Fibroblast of skin of back (primary cell): ENCODE results near the gene NUMBL. TPM values are rescaled to one million over a fixed set of nuclear protein-coding genes. Genes with fewer than 3 reads are reported as not detected.
"Not testable (repeated sequence)": the region's sequence is repeated elsewhere in the genome, so short reads cannot be mapped to it uniquely, and the experiment has no call there.

Source experiments
- DNase-seq: peaks from one replicate; pipeline ENCODE4 v3.0.0-alpha.2; 2013
- polyA plus RNA-seq, 2 experiments: library from polyadenylated mRNA; unstranded; fragments of 120-200 nt; gene quantifications; one replicate each; pipeline ENCODE4 v1.2.1, GENCODE V29; 2013; ENCODE audit not compliant: insufficient read length in 2 of 2

NUMBL gene
- 52.3 TPM for polyA plus RNA-seq (2013, experiment 1 of 2; ENCODE audit: insufficient read length)
- 49.0 TPM for polyA plus RNA-seq (2013, experiment 2 of 2; ENCODE audit: insufficient read length)

DNA sequence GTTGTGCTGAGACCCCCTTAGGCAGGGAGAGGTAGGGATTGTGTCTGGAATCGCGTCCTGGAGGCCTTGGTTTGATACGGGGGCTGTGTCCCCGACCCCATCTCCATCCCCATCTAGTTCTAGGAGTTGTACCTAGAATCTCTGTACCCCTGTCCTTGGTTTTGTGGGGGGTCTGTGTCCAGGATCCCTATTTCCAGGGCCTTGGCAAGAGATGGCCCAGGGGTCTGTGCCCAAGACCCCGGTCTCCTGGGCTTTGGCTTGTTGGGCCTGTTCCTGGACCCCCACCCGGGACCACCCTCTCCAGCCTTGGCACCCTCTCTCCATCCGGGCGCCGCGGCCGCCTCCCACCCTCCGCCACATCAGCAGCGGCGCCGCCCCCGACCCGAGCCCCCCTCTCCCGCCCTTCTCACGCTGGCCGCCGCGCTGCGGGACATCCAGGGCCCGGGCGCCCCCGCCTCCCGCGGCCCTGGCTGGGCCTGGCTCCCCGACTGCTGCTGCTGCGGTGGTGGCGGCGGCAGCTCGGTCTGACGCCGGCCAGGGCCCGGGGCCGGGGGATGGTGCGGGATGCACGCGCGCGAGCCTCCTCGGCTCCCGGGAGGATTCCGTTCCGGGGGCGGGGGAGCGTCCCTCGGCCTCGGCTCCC lies at the start of gene NUMBL:
NUMBL (minus strand) TSS at position 602 of the 643 bp plus-strand sequence; CDS start at position 434, 168 bp downstream.
- no peak for DNase-seq

DNA sequence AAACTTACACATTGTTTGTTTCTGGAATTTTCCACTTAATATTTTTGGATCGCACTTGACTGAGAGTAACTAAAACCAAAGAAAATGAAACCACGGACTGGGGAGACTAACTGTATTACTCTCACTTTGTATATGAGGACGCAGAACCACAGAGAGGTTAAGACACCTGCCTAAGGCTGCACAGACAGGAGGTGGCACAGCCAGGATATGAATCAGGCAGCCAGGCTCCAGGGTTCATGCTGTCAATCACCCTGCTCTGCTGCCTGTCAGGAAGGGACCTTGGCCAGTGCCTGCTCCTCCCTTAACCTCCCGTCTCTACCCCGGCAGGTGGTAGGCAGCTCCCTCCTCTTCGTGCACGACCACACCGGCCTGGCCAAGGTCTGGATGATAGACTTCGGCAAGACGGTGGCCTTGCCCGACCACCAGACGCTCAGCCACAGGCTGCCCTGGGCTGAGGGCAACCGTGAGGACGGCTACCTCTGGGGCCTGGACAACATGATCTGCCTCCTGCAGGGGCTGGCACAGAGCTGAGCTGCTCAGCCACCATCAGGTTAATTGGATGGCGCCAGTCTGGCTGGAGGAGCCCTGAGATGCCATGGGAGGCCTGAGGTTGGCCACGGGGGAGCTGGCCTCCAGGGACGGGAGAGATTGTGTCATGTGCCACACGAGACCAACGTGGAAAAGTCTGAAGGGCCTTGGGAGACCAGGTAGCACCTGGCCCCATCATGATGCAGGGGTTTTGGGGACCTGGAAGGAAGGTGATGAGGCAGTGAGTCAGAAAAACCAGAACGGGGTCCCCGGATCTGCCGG lies 48.8 kb upstream of the NUMBL start:
- no peak for DNase-seq

DNA sequence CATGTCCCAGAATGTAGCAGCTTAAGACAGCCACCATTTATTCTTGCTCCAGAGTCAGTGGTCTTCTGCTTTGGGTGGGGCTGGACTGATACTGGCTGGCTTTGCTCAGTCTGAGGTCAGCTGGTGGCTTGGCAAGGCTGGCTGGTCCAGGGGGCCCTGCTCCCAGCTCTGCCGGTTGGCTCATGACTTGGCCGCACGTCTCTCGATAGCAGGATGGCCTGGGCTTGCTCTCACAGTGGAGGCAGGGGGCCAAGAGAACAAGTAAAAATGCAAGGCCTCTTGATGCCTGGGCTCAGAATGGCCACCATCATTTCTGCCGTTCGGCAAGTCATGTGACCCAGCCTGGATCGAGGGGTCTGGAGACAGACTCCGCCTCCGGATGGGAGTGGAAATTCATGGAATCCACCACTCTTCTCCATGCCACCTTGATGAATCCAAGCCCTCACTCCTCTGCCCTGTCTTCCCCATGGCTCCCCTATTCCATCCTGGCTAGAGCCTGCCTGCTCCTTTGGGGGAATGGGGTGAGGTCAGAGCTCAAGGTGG lies 46.7 kb upstream of the NUMBL start:
- DNase-seq = no peak

DNA sequence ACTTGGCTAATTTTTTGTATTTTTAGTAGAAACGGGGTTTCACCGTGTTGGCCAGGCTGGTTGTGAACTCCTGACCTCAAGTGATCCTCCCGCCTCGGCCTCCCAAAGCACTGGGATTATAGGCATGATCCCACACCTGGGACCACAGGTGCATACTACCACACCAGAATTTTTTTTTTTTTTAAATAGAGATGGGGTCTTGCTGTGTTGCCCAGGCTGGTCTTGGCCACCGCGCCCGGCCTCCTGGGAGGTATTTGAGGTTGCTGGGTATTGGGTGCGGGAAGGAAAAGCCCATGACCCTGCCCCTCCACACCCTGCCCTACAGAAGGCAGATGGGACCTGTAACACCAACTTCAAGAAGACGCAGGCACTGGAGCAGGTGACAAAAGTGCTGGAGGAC lies 46.2 kb upstream of the NUMBL start:
- DNase-seq = no peak

DNA sequence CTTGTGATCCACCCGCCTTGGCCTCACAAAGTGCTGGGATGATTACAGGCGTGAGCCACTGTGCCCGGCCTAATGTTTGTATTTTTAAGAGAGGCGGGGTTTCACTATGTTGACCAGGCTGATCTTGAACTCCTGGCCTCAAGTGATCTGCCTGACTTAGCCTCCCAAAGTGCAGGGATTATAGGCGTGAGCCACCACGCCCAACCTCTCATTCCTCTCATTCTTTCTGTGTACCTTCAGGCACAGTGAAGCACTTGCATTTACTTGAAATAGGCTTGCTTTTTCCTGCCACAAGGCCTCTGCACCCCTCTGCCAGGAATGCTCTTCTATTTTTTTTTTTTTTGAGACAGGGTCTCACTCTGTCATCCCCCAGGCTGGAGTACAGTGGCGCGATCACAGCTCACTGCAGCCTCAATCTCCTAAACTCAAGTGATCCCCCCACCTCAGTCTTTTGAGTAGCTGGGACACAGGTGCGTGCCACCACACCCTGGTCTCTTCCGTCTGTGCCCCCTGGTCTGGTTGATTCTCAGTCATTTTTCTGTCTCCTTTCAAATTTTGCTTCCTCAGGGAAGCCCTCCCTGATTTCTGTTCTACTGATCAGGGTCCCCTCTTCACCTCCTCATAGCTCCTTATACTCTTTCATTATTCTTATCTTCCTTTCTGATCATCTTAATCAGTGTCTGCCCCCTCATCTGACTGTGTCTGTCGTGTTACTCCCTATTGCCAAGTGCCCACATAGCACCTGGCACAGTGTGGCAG lies 44.7 kb upstream of the NUMBL start:
- no peak for DNase-seq

DNA sequence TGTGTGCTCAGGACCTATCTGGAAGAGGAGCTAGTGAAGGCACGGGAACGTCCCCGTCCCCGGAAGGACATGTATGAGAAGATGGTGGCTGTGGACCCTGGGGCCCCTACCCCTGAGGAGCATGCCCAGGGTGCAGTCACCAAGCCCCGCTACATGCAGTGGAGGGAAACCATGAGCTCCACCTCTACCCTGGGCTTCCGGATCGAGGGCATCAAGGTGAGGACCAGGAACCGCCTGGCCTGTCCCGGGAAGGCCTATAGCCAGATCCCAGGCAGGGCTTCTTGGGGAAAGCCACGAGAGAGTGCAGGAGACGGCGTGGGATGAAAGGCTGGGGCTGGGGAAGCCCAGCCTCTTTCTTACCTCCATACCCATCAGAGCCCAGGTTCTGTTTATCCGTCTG lies 42.7 kb upstream of the NUMBL start:
- DNase-seq = no peak

DNA sequence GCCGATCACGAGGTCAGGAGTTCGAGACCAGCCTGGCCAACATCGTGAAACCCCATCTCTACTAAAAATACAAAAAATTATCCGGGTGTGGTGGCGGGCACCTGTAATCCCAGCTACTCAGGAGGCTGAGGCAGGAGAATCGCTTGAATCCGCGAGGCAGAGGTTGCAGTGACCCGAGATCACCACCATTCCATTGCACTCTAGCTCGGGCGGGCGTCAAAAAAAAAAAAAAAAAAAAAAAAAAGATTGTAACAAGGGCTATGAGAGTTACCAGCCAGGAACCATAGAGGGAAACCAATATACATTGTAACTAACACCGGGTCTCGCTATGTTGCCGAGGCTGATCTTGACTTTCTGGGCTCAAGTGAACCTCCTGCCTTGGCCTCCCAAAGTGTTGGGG lies 41.9 kb upstream of the NUMBL start:
- DNase-seq = not testable (repeated sequence)

DNA sequence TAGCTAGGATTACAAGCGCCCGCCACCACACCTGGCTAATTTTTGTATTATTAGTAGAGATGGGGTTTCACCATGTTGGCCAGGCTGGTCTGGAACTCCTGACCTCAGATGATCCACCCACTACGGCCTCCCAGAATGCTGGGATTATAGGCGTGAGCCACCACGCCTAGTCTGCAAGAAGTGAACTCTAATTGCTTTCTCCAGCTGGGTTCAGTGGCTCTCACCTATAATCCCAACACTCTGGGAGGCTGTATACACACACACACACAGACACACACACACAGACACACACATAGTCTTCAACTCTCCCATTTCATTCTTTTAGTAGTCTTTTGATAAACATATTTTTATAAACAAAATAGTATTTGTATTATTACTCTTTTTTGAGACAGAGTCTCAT lies 39.6 kb upstream of the NUMBL start:
- not testable (repeated sequence) for DNase-seq

DNA sequence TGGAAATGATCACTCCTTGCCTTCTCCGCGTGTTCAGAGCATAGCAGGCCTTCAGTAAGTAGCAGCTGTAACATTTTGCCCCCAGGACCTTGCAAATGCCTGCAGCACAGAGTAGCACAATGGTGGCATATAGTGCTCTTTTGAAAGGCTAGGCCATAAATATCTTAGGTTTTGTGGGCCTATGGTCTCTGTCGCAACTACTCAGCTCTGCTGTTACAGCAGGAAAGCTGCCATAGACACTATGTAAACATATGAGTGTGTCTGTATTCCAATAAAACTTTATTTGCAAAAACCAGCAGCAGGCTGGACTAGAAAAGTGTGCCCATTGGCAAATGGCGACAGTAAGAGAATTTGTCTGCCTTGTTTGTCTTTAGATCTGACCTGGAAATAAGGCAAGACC lies 35.8 kb upstream of the NUMBL start:
- no peak for DNase-seq

DNA sequence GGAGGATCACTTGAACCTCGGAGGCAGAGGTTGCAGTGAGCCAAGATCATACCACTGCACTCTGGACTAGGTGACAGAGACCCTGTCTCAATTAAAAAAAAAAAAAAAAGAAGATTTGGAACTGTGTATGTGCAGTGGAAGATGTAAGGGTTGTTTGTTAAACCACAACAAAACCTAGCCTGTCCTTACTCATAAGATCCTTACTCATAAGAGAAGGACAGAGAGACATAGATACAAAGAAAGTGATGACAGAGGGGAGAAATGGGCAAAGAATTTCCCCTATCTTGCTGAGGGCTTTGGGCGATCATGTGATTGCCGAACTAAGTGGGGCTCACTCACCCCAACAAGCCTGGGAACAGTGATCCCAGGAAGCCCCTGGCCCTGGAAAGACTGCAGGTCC lies 34.4 kb upstream of the NUMBL start:
- DNase-seq = no peak

DNA sequence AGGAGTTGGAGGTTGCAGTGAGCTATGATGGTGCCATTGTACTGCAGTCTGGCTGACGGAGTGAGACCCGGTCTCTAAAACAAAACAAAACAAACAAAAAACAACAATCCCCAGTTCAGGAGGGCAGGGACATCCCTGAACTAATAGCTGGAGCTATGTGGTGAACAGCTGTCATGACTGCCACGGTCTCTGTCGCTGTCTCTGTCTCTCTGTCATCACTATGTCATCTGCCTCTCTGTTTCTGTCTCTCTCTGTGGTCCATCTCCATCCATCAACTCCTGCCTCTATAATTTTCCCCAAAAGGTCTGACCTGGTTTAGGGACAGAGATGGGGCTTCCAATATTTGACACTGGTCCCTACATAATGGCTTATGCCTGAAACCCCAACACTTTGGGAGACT lies 33.9 kb upstream of the NUMBL start:
- DNase-seq = no peak

DNA sequence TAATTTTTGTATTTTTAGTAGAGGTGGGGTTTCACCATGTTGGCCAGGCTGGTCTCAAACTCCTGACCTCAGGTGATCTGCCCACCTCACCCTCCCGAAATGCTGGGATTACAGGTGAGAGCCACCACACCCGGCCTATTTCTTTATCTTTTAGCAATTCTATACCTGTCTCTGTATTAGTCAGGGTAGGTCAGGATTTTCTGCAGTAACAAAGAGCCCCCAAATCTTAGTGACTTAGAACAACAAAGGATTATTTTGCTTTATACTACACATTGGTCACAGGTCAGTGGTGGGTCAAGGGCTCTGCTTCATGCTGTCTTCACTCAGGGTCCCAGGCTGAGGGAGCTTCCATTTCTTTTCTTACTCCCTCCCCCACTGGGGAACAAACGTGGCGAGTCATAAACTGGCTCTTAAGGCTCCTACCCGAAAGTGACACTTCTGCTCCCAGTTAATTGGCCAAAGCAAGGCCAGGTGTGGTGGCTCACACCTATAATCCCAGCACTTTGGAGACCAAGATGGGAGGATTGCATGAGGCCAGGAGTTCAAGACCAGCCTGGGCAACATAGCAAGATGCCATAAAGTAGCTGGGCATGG lies 33.3 kb upstream of the NUMBL start:
- DNase-seq = no peak

DNA sequence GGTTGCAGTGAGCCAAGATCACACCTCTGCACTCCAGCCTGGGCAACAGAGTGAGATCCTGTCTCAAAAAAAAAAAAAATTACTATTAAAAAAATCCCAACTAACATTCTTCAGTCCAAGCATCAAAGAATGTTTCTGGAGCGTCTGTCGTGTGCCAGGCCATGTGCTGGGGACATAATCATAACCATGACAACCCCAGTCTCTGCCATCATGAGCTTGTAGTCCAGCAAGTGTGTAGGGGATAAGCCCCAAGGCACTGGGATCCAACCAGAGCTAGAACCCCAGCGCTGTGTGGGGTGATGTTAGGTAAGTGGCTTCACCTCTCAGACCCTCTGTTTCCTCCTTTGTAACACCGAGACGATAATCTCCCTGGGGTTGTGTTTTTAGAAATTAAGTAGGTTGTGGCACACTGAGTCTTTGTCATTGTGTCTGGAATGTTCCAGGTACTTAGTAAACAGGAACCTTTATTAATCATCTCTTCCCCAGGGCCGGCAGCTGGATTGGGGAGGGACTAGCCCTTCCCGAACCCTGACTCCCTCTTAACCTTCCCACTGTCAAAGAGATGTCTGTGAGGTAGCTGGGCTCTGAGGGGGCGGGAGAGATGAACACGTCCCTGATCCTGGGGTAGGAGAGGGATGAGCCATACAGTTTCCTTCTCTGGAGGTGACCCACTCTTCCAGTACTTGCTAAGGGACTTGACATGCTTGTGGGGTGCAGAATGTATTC lies 31.6 kb upstream of the NUMBL start:
- no peak for DNase-seq

DNA sequence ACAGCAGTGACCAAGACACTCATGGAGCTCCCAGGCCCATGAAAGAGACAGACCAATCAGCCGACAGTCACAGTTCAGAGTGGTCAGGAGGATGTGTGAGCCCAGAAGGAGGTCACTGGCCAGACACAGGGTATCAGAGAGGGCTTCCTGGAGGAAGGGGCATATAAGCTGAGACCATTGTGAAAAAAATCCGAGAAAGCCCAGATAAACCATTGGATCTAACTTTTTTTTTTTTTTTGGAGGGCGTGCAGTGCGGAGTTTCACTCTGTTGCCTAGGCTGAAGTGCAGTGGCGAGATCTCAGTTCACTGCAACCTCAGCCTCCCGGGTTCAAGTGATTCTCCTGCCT lies 30.7 kb upstream of the NUMBL start:
- DNase-seq = no peak

DNA sequence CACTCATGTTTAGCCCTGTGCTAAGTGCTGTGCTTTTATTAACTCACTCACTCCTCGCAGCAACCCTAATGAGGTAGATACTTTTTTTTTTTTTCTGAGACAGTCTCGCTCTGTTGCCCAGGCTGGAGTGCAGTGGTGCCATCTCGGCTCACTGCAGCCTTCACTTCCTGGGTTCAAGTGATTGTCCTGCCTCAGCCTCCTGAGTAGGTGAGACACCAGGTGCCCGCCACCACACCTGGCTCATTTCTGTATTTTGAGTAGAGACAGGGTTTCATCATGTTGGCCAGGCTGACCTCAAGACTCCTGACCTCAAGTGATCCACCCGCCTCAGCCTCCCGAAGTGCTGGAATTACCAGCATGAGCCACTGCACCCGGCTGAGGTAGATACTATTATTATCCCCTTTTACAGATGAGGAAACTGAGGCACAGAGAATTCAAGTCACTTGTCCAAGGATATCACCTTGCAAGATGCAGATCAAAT lies 29.0 kb upstream of the NUMBL start:
- DNase-seq = no peak

DNA sequence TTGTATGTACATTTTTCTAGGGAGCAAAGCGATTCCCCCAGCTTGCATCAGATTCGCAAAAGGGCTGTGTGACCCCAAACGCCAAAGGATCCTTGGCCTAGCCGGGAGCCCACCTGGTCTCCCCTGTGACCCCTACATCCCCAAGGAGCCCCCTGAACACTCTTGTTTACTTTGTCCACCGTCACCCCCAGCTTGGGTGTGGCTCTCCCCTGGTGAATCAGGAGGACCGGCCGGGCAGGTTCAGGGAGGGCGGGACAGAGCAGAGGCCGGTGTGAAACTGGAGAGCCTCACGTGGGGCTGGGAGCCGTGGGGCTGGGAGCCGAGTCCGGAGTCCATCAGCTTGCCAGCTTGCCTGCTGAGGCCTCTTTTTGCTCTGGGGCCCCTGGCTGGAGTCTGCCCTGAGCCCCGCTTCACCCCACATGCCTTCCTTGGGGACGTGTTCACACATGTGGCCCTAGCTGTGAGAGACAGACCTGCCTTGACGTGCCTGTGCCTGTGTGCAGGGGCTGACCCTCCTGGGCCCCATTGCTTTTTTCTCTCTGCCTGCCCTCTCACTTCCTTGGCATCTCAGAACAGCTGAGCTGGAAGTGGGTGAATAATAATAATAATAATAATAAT lies 28.4 kb upstream of the NUMBL start:
- DNase-seq = peak; percentile 17

DNA sequence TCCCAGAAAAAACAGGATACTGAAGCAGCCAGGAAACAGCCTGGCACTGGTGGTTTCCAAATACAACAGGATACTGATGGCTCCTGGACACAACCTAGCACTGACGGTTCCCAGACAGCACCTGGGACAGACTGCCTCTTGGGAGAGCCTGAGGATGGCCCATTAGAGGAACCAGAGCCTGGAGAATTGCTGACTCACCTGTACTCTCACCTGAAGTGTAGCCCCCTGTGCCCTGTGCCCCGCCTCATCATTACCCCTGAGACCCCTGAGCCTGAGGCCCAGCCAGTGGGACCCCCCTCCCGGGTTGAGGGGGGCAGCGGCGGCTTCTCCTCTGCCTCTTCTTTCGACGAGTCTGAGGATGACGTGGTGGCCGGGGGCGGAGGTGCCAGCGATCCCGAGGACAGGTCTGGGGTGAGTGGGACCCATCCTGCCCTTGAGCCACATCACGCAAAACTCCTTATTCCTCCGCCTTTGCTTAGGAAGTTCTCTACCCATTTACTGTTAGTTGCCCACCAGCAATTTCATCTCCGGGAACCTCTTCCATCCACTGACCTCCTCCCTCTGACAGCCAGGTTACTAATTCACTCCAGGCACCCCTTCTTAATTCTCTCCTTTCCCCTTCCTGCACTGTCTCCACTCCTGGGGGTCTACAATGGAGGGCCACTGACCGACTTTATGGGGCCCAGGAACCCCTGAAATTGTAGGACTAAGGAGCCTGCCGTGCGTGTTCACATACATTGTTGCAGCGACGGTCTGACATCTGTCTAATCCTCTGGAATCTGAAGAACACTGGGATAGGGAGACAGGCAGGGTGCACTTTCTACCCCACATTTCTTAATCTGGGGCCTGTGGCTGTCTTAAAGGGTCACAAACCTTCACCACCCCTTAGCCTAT lies 27.7 kb upstream of the NUMBL start:
- no peak for DNase-seq

DNA sequence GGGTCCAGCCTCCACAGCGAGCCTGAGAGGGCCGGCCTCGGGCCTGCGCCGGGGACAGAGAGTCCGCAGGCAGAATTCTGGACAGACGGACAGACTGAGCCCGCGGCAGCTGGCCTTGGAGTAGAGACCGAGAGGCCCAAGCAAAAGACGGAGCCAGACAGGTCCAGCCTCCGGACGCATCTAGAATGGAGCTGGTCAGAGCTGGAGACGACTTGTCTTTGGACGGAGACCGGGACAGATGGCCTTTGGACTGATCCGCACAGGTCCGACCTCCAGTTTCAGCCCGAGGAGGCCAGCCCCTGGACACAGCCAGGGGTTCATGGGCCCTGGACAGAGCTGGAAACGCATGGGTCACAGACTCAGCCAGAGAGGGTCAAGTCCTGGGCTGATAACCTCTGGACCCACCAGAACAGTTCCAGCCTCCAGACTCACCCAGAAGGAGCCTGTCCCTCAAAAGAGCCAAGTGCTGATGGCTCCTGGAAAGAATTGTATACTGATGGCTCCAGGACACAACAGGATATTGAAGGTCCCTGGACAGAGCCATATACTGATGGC lies 27.0 kb upstream of the NUMBL start:
- no peak for DNase-seq

DNA sequence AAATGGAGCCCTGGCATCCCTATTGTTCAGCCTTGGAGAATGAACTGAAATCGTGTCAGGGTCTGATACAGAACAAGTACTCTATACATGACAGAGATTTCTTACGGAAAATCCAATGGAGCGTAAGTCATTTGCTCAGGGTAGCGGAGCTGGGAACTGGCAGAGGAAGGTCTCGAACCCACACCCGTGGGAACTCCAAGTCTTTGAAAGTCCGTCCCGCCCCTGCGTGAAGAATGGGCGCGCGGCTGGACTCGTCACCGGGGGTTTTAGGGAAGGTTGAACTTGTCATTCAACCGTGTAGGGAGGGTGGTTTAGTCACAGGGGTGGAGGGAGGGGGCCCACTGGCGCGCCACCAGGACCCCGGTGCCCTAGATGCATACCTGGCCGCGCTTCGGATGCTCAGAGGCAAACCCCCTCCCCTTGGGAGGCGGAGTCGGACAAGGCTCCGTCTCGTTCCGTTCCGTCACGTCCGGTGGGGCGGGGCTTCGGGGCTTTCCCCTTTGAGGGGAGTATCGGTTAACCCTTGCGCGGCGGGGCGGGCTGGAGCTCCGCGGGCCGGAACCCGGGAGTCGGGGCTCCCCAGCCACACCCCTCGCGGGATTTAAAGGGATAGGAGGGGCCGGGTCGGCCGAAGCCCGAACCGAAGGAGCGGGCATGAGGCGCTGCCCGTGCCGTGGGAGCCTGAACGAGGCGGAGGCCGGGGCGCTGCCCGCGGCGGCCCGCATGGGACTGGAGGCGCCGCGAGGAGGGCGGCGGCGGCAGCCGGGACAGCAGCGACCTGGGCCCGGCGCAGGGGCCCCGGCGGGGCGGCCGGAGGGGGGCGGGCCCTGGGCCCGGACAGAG lies 26.3 kb upstream of the NUMBL start, which contains the start of the genes COQ8B and ITPKC:
COQ8B (minus strand) TSS at position 405 of the 843 bp plus-strand sequence. CDS start 2,254 bp downstream, outside the sequence.
ITPKC (plus strand) TSS at position 631 of the 843 bp plus-strand sequence; CDS start at position 655, 24 bp downstream.
- peak; percentile 98 for DNase-seq
